HG03457 (cell line): ENCODE data around the gene TANGO2.

Experiments used
- ATAC-seq: cut with Tn5 transposase; IDR thresholded peaks from one replicate; pipeline ENCODE4 v1.9.1; 2021; ENCODE audit warnings: moderate number of reproducible peaks; ENCODE audit not compliant: unreplicated experiment

TANGO2 gene

GRCh38 chr22:20024650-20025397, 3.9 kb downstream of the TANGO2 start:
- no peak for ATAC-seq

GRCh38 chr22:20025401-20026203, 4.7 kb downstream of the TANGO2 start:
- no peak for ATAC-seq

GRCh38 chr22:20026204-20026908, 5.4 kb downstream of the TANGO2 start:
- no peak for ATAC-seq

- ATAC-seq: no peak
Observed at GRCh38 chr22:20026996-20027601, 6.2 kb downstream of the TANGO2 start.

- ATAC-seq: no peak
Observed at GRCh38 chr22:20027966-20028854, 7.3 kb downstream of the TANGO2 start.

GRCh38 chr22:20028855-20029549, 8.1 kb downstream of the TANGO2 start:
- ATAC-seq: no peak

- ATAC-seq: no peak
Observed at GRCh38 chr22:20029550-20030225, 8.8 kb downstream of the TANGO2 start.

- ATAC-seq: no peak
Observed at GRCh38 chr22:20031732-20032406, 11.0 kb downstream of the TANGO2 start.

GRCh38 chr22:20032407-20032991, 11.6 kb downstream of the TANGO2 start:
- no peak for ATAC-seq

- no peak for ATAC-seq
Observed at GRCh38 chr22:20033045-20033706, 12.3 kb downstream of the TANGO2 start.

GRCh38 chr22:20034143-20034542, 13.2 kb downstream of the TANGO2 start:
- ATAC-seq: no peak

GRCh38 chr22:20035375-20036083, 14.6 kb downstream of the TANGO2 start:
- ATAC-seq: no peak

- ATAC-seq: no peak
Observed at GRCh38 chr22:20036084-20036482, 15.2 kb downstream of the TANGO2 start.

- ATAC-seq: no peak
Observed at GRCh38 chr22:20036535-20037392, 15.9 kb downstream of the TANGO2 start.

- ATAC-seq: no peak
Observed at GRCh38 chr22:20037419-20037818, 16.5 kb downstream of the TANGO2 start.

- no peak for ATAC-seq
Observed at GRCh38 chr22:20038574-20038973, 17.7 kb downstream of the TANGO2 start.
